DOHH2 (cell line): ENCODE data around the gene USP31.

Experiments
- H3F3A ChIP-seq: fragments of 200-600 bp; sonication (generic), shearing (Covaris generic); 2 replicates; pipeline ENCODE4 v1.6.0; 2016; ENCODE audit warnings: antibody characterized with exemption, mild to moderate bottlenecking; ENCODE audit not compliant: control insufficient read depth, insufficient read depth
- H3K27ac ChIP-seq: fragments of 200-600 bp; sonication (generic); 2 replicates; pipeline ENCODE4 v1.5.1; 2014; ENCODE audit warnings: low read depth, mild to moderate bottlenecking, low read length, moderate library complexity
- H3K27me3 ChIP-seq: fragments of 200-600 bp; sonication (generic); 2 replicates; pipeline ENCODE4 v1.6.1; 2014; ENCODE audit warnings: mild to moderate bottlenecking, low read length, mixed read lengths; ENCODE audit not compliant: control insufficient read depth
- H3K36me3 ChIP-seq: fragments of 200-600 bp; sonication (generic); 2 replicates; pipeline ENCODE4 v1.6.1; 2014; ENCODE audit warnings: mild to moderate bottlenecking, low read length, moderate library complexity, mixed read lengths; ENCODE audit not compliant: control insufficient read depth
- H3K4me1 ChIP-seq: fragments of 200-600 bp; sonication (generic); 2 replicates; pipeline ENCODE4 v1.6.1; 2014; ENCODE audit warnings: mild to moderate bottlenecking, low read length, mixed read lengths; ENCODE audit not compliant: control insufficient read depth
- H3K4me2 ChIP-seq: fragments of 200-600 bp; sonication (generic); 2 replicates; pipeline ENCODE4 v1.6.0; 2014; ENCODE audit warnings: mild to moderate bottlenecking, low read length, moderate library complexity
- H3K4me3 ChIP-seq: fragments of 200-600 bp; sonication (generic); 2 replicates; pipeline ENCODE4 v1.5.1; 2014; ENCODE audit warnings: mild to moderate bottlenecking, low read length, mixed read lengths
- H3K79me2 ChIP-seq: fragments of 200-600 bp; sonication (generic); 2 replicates; pipeline ENCODE4 v1.6.1; 2014; ENCODE audit warnings: mild to moderate bottlenecking, low read length, mixed read lengths; ENCODE audit not compliant: control insufficient read depth
- H3K9me2 ChIP-seq: fragments of 200-600 bp; sonication (generic); replicated peaks from 2 replicates; pipeline ENCODE4 v1.6.1; 2014; ENCODE audit warnings: mild to moderate bottlenecking, low read length, mixed read lengths; ENCODE audit not compliant: control insufficient read depth
- H3K9me3 ChIP-seq: fragments of 200-600 bp; sonication (generic); 2 replicates; pipeline ENCODE4 v1.6.1; 2014; ENCODE audit warnings: antibody characterized with exemption, low read length, mixed read lengths; ENCODE audit not compliant: control insufficient read depth, insufficient read depth
- H4K20me1 ChIP-seq: fragments of 200-600 bp; sonication (generic); 2 replicates; pipeline ENCODE4 v1.6.0; 2014; ENCODE audit warnings: low read depth, mild to moderate bottlenecking, antibody characterized with exemption, low read length, moderate library complexity; ENCODE audit not compliant: control insufficient read depth, insufficient read depth
- EZH2phosphoT487 ChIP-seq: fragments of 200-600 bp; sonication (generic); IDR thresholded peaks from 2 replicates; pipeline ENCODE4 v1.6.1; 2017; ENCODE audit warnings: borderline replicate concordance, mild to moderate bottlenecking, antibody characterized with exemption, low read length, moderate library complexity, mixed read lengths
- TF ChIP-seq, protein P1 (sequence below): fragments of 200-600 bp; sonication (generic); IDR thresholded peaks from one replicate; pipeline ENCODE4 v1.5.1; 2014; ENCODE audit warnings: antibody characterized with exemption, mild to moderate bottlenecking, low read depth, low read length; ENCODE audit not compliant: poor library complexity, severe bottlenecking

USP31 gene

GRCh38 chr16:23175651-23176050, 26.4 kb upstream of the USP31 start:
- H3F3A ChIP-seq = no peaks in the 10 kb centered on the region
- peaks cover 8% of the 10 kb centered on the region; the same call in 1 of the 2 replicates for H3K27me3 ChIP-seq
- H3K27ac ChIP-seq = no peak overlapping the region
- H4K20me1 ChIP-seq = no peaks in the 10 kb centered on the region
- H3K4me1 ChIP-seq = no peaks in the 10 kb centered on the region
- H3K9me2 ChIP-seq = no peaks in the 10 kb centered on the region
- no peak overlapping the region for H3K4me3 ChIP-seq
- no peak overlapping the region for H3K4me2 ChIP-seq
- H3K36me3 ChIP-seq = no peaks in the 10 kb centered on the region
- no peaks in the 10 kb centered on the region for H3K79me2 ChIP-seq
- no peak for TF ChIP-seq EZH2phosphoT487
- TF ChIP-seq, protein P1, sequence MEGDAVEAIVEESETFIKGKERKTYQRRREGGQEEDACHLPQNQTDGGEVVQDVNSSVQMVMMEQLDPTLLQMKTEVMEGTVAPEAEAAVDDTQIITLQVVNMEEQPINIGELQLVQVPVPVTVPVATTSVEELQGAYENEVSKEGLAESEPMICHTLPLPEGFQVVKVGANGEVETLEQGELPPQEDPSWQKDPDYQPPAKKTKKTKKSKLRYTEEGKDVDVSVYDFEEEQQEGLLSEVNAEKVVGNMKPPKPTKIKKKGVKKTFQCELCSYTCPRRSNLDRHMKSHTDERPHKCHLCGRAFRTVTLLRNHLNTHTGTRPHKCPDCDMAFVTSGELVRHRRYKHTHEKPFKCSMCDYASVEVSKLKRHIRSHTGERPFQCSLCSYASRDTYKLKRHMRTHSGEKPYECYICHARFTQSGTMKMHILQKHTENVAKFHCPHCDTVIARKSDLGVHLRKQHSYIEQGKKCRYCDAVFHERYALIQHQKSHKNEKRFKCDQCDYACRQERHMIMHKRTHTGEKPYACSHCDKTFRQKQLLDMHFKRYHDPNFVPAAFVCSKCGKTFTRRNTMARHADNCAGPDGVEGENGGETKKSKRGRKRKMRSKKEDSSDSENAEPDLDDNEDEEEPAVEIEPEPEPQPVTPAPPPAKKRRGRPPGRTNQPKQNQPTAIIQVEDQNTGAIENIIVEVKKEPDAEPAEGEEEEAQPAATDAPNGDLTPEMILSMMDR = no peak
- H3K9me3 ChIP-seq = no peaks in the 10 kb centered on the region

- no peaks in the 10 kb centered on the region for H3K79me2 ChIP-seq
- H3K27ac ChIP-seq = no peak overlapping the region
- H3K9me2 ChIP-seq = no peaks in the 10 kb centered on the region
- no peaks in the 10 kb centered on the region for H4K20me1 ChIP-seq
- H3K36me3 ChIP-seq = no peaks in the 10 kb centered on the region
- H3F3A ChIP-seq = no peaks in the 10 kb centered on the region
- H3K4me3 ChIP-seq = no peak overlapping the region
- H3K4me1 ChIP-seq = no peaks in the 10 kb centered on the region
- no peaks in the 10 kb centered on the region for H3K9me3 ChIP-seq
- H3K27me3 ChIP-seq = peaks cover 8% of the 10 kb centered on the region
- TF ChIP-seq EZH2phosphoT487 = no peak
- TF ChIP-seq, protein P1 = no peak
- H3K4me2 ChIP-seq = no peak overlapping the region
Measured at GRCh38 chr16:23174622-23175021, 25.4 kb upstream of the USP31 start.

GRCh38 chr16:23172994-23173393, 23.7 kb upstream of the USP31 start:
- Histone ChIP-seq H3F3A (no peaks in the 10 kb centered on the region), H3K4me3 (no peak overlapping the region), H4K20me1 (no peaks in the 10 kb centered on the region), H3K4me1 (no peaks in the 10 kb centered on the region), H3K9me3 (no peaks in the 10 kb centered on the region), H3K27me3 (peaks cover 9% of the 10 kb centered on the region), H3K27ac (no peak overlapping the region), H3K36me3 (no peaks in the 10 kb centered on the region), H3K4me2 (no peak overlapping the region), H3K79me2 (no peaks in the 10 kb centered on the region), H3K9me2 (no peaks in the 10 kb centered on the region)
- TF ChIP-seq, protein P1 = no peak
- no peak for TF ChIP-seq EZH2phosphoT487

- Histone ChIP-seq H3K4me2 (no peak overlapping the region), H3K4me1 (no peaks in the 10 kb centered on the region), H3K27ac (no peak overlapping the region), H3F3A (no peaks in the 10 kb centered on the region), H3K9me2 (no peaks in the 10 kb centered on the region), H3K79me2 (no peaks in the 10 kb centered on the region), H3K9me3 (no peaks in the 10 kb centered on the region), H4K20me1 (no peaks in the 10 kb centered on the region), H3K36me3 (no peaks in the 10 kb centered on the region), H3K4me3 (no peak overlapping the region), H3K27me3 (peaks cover 11% of the 10 kb centered on the region)
- no peak for TF ChIP-seq EZH2phosphoT487
- TF ChIP-seq, protein P1 = no peak
Measured at GRCh38 chr16:23172583-23172982, 23.3 kb upstream of the USP31 start.
